Activated CD8-positive, alpha-beta memory T cell treated with anti-CD3 and anti-CD28 coated beads for 4 hours (primary cell): ENCODE measurements around the gene FARP2.
A peak's percentile ranks its signal among the peaks of the same experiment; 100 is the strongest.

Experiments
- DNase-seq, 2 donors: peaks; one replicate each; pipeline ENCODE4 v3.0.0-alpha.2; 2020; ENCODE audit warnings: low read depth in 2 of 2

FARP2 gene

GRCh38 chr2:241532168-241532567 is 176.1 kb downstream of the FARP2 start:
- DNase-seq = no peak

GRCh38 chr2:241532733-241533601 is 176.9 kb downstream of the FARP2 start:
- no peak for DNase-seq

- DNase-seq = no peak
Observed at GRCh38 chr2:241534293-241534692, 178.2 kb downstream of the FARP2 start.

- DNase-seq = no peak
Observed at GRCh38 chr2:241534701-241535375, 178.8 kb downstream of the FARP2 start.

- DNase-seq = no peak
Observed at GRCh38 chr2:241535871-241536655, 180.0 kb downstream of the FARP2 start.

GRCh38 chr2:241538838-241539615 is 182.9 kb downstream of the FARP2 start:
- no peak for DNase-seq

GRCh38 chr2:241539616-241540374 is 183.7 kb downstream of the FARP2 start:
- DNase-seq = no peak

GRCh38 chr2:241540401-241540770 is 184.3 kb downstream of the FARP2 start:
- DNase-seq = no peak

GRCh38 chr2:241540771-241541561 is 184.9 kb downstream of the FARP2 start:
- peak; percentile 18 to 27 for DNase-seq

GRCh38 chr2:241541564-241542277 is 185.6 kb downstream of the FARP2 start:
- no peak for DNase-seq

- no peak for DNase-seq
Observed at GRCh38 chr2:241542278-241542605, 186.2 kb downstream of the FARP2 start.
